ENCODE data around the gene ASPDH.

Gene ASPDH

DNA sequence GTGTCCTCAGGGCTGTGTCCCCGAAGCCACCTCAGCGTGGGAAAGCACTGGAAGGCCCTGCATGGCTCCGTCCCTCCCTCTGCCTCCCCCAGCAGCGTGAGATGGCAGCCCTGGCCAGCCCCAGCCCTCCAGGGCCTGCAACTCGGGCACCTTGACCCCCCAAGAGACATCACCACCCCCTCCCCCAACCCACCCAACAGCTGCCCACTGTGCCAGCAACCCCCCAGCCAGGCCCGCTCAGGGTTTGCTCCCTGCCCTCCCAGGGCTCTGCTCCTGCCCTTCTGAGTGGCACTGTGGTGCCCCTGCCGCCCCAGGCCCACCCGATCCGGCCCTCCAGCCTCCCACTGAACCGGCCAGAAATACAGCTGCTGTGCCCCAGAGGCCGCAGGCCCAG is 1.5 kb upstream of the ASPDH start:
- Histone ChIP-seq H4K20me1 (ENCODE audit: insufficient read depth) (no peaks in the 10 kb centered on the region), H2AFZ (ENCODE audit: low read depth) (no peak overlapping the region), H3K9ac (no peak overlapping the region), H3K27ac (no peak overlapping the region), H3K36me3 (ENCODE audit: insufficient read depth) (no peaks in the 10 kb centered on the region), H3K4me2 (no peak overlapping the region), H3K27me3 (ENCODE audit: insufficient read depth, low read depth) (peaks cover 16% of the 10 kb centered on the region; the same call in 1 of the 2 replicates), H3K4me3 (IDR thresholded peaks at IDR 0.05; ENCODE audit: insufficient read depth, low read depth, low read length) (no peak overlapping the region), H3K79me2 (ENCODE audit: insufficient read depth, low read depth) (no peaks in the 10 kb centered on the region; the same call in 1 of the 2 replicates), H3K4me1 (ENCODE audit: low read depth, poor library complexity, severe bottlenecking) (no peaks in the 10 kb centered on the region)
- no peak for TF ChIP-seq CTCF (conservative IDR thresholded peaks at IDR 0.05; ENCODE audit: low read depth, low read length)

DNA sequence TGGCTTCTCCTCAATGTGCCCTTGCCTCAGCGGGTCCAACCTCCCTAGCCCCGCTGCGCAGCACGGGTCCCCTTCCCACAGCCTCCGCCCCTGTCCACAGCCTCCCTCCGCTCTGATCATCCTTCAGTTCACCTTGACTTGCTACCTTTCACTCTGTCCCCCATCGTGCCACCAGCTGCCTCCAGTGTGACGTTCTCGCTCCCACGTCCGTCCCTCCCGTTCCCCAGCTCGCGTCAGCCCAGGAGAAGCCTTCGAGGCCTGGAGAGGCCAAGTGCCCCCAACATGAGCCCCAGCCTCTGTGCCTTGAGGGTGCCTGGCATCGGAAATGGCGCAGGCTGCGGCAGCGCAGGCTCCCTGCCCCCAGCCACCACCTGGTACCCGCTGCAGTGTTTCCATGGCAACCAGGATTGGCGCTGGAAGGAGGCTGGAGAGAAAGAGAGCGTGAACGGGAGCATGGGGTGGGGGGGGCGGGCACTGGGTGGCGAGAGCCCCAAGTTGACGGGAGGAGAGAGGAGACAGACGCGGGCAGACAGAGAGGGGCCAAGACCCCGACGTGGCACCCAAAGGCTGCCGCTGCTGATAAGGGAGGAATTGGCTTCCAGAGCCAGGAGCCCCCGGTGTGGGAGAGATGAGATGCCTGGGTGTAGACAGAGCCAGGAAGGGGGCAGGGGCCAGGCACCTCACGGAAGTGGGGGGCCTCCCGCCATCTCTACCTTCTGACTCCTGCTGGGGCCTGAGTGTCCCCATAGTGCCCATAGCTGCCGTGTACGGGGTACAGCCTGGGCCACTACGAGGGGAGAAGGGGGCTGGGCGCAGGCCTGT is 844 bp upstream of the ASPDH start:
- Histone ChIP-seq H3K4me2 (no peak overlapping the region), H4K20me1 (ENCODE audit: insufficient read depth) (no peaks in the 10 kb centered on the region), H2AFZ (ENCODE audit: low read depth) (no peak overlapping the region), H3K36me3 (ENCODE audit: insufficient read depth) (no peaks in the 10 kb centered on the region), H3K4me1 (ENCODE audit: low read depth, poor library complexity, severe bottlenecking) (no peaks in the 10 kb centered on the region), H3K79me2 (ENCODE audit: insufficient read depth, low read depth) (no peaks in the 10 kb centered on the region; the same call in 1 of the 2 replicates), H3K27ac (no peak overlapping the region), H3K4me3 (IDR thresholded peaks at IDR 0.05; ENCODE audit: insufficient read depth, low read depth, low read length) (no peak overlapping the region), H3K9ac (no peak overlapping the region), H3K27me3 (ENCODE audit: insufficient read depth, low read depth) (peaks cover 12% of the 10 kb centered on the region; the same call in 1 of the 2 replicates)
- no peak for TF ChIP-seq CTCF (conservative IDR thresholded peaks at IDR 0.05; ENCODE audit: low read depth, low read length)

- H3K4me2 ChIP-seq: no peak overlapping the region
These were observed 541 bp downstream of the ASPDH start for GRCh38 chr19:50512999-50513745.

More at GRCh38 chr19:50512999-50513745, 541 bp downstream of the ASPDH start:
- Histone ChIP-seq H3K36me3 (ENCODE audit: insufficient read depth) (no peaks in the 10 kb centered on the region), H3K79me2 (ENCODE audit: insufficient read depth, low read depth) (no peaks in the 10 kb centered on the region; the same call in 1 of the 2 replicates), H3K27me3 (ENCODE audit: insufficient read depth, low read depth) (peaks cover 10% of the 10 kb centered on the region; the same call in 1 of the 2 replicates), H3K4me3 (IDR thresholded peaks at IDR 0.05; ENCODE audit: insufficient read depth, low read depth, low read length) (no peak overlapping the region), H4K20me1 (ENCODE audit: insufficient read depth) (no peaks in the 10 kb centered on the region), H3K4me1 (ENCODE audit: low read depth, poor library complexity, severe bottlenecking) (no peaks in the 10 kb centered on the region), H3K27ac (no peak overlapping the region), H3K9ac (no peak overlapping the region), H2AFZ (ENCODE audit: low read depth) (no peak overlapping the region)
- no peak for TF ChIP-seq CTCF (conservative IDR thresholded peaks at IDR 0.05; ENCODE audit: low read depth, low read length)
